GM19468 (cell line): ENCODE data around the gene TEKT5.
"Not testable (repeated sequence)": the region's sequence is repeated elsewhere in the genome, so short reads cannot be mapped to it uniquely, and the experiment has no call there.

Experiments used
- ATAC-seq: cut with Tn5 transposase; IDR thresholded peaks from one replicate; pipeline ENCODE4 v1.9.1; 2021; ENCODE audit warnings: mild to moderate bottlenecking, moderate library complexity, moderate number of reproducible peaks; ENCODE audit not compliant: unreplicated experiment; ENCODE audit errors: extremely low read depth

TEKT5 gene

GRCh38 chr16:10662212-10662611, 32.5 kb downstream of the TEKT5 start:
- no peak for ATAC-seq

GRCh38 chr16:10661737-10662136, 33.0 kb downstream of the TEKT5 start:
- no peak for ATAC-seq

- no peak for ATAC-seq
These were observed 33.6 kb downstream of the TEKT5 start for GRCh38 chr16:10660950-10661635.

- no peak for ATAC-seq
These were observed 35.8 kb downstream of the TEKT5 start for GRCh38 chr16:10658943-10659342.

- ATAC-seq = no peak
These were observed 36.8 kb downstream of the TEKT5 start for GRCh38 chr16:10657925-10658324.

GRCh38 chr16:10656618-10657017, 38.1 kb downstream of the TEKT5 start:
- no peak for ATAC-seq

- no peak for ATAC-seq
These were observed 39.2 kb downstream of the TEKT5 start for GRCh38 chr16:10655415-10655977.

- no peak for ATAC-seq
These were observed 39.9 kb downstream of the TEKT5 start for GRCh38 chr16:10654592-10655414.

GRCh38 chr16:10652730-10653590, 41.8 kb downstream of the TEKT5 start:
- ATAC-seq = no peak

GRCh38 chr16:10649098-10649497, 45.6 kb downstream of the TEKT5 start:
- not testable (repeated sequence) for ATAC-seq

- no peak for ATAC-seq
These were observed 46.9 kb downstream of the TEKT5 start for GRCh38 chr16:10647721-10648296.

GRCh38 chr16:10647264-10647720, 47.4 kb downstream of the TEKT5 start:
- no peak for ATAC-seq

- ATAC-seq = no peak
These were observed 48.0 kb downstream of the TEKT5 start for GRCh38 chr16:10646581-10647263.

GRCh38 chr16:10646228-10646580, 48.5 kb downstream of the TEKT5 start:
- no peak for ATAC-seq

- no peak for ATAC-seq
These were observed 50.6 kb downstream of the TEKT5 start for GRCh38 chr16:10644092-10644491.

- no peak for ATAC-seq
These were observed 51.8 kb downstream of the TEKT5 start for GRCh38 chr16:10642964-10643363.

GRCh38 chr16:10641953-10642949, 52.5 kb downstream of the TEKT5 start:
- no peak for ATAC-seq

GRCh38 chr16:10641555-10641952, 53.2 kb downstream of the TEKT5 start:
- no peak for ATAC-seq
